ENCODE results near the gene RAMAC.

- TF ChIP-seq CTCF (IDR thresholded peaks at IDR 0.05 in 8 of 11, conservative IDR thresholded peaks at IDR 0.05 in 3 of 11) (no peak), POLR2A (IDR thresholded peaks at IDR 0.05) (no peak)
These were observed 15.8 kb upstream of the RAMAC start for GRCh38 chr15:82970078-82970686.

Measured in spleen (tissue), 7 donors.